OCI-LY1 (cell line): ENCODE measurements around the gene CTNNA2.

Source experiments
- EZH2 ChIP-seq: fragments of 200-600 bp; sonication (generic), shearing (Covaris generic); IDR thresholded peaks from 2 replicates; pipeline ENCODE4 v1.8.0; 2017; ENCODE audit warnings: borderline replicate concordance, mixed run types, mild to moderate bottlenecking, antibody characterized with exemption, low read length, moderate library complexity, mixed read lengths
- TF ChIP-seq, protein P1 (sequence below): fragments of 200-600 bp; sonication (generic), shearing (Covaris generic); IDR thresholded peaks from 2 replicates; pipeline ENCODE4 v1.5.1; 2017; ENCODE audit warnings: mild to moderate bottlenecking, antibody characterized with exemption, low read length, moderate library complexity, mixed read lengths

- TF ChIP-seq, protein P1, sequence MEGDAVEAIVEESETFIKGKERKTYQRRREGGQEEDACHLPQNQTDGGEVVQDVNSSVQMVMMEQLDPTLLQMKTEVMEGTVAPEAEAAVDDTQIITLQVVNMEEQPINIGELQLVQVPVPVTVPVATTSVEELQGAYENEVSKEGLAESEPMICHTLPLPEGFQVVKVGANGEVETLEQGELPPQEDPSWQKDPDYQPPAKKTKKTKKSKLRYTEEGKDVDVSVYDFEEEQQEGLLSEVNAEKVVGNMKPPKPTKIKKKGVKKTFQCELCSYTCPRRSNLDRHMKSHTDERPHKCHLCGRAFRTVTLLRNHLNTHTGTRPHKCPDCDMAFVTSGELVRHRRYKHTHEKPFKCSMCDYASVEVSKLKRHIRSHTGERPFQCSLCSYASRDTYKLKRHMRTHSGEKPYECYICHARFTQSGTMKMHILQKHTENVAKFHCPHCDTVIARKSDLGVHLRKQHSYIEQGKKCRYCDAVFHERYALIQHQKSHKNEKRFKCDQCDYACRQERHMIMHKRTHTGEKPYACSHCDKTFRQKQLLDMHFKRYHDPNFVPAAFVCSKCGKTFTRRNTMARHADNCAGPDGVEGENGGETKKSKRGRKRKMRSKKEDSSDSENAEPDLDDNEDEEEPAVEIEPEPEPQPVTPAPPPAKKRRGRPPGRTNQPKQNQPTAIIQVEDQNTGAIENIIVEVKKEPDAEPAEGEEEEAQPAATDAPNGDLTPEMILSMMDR, result no peak
- TF ChIP-seq EZH2, result no peak
These were observed 549.4 kb downstream of the CTNNA2 start for GRCh38 chr2:80062298-80062697.
